Iris pigment epithelial cell (primary cell): Measurements from ENCODE around the gene GOLGA8B.
"Not testable (repeated sequence)": the region's sequence is repeated elsewhere in the genome, so short reads cannot be mapped to it uniquely, and the experiment has no call there.

Experiments
- DNase-seq: peaks from one replicate; pipeline ENCODE4 v3.0.0-alpha.2; 2011; ENCODE audit warnings: low read depth

The GOLGA8B gene

DNA sequence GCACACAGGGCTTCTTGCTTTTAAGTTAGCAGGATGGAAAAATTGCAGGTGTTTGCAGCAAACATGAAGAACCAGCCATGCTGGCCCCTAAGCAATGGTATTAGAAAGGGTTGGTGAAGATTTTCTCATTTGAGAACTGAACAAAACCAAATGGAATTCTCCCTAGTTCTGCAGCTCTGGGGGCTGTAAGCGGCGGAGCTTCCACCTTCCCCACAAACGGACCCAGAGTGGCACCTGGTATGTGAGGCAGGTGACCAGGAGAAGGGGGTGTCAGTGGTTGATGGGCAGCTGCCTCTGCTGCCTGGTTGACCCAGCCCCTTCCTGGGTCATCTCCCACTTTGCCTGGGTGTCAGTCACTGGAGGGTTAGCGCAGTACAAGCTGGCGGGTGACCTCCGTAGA is 22.6 kb downstream of the GOLGA8B start:
- DNase-seq = not testable (repeated sequence)

DNA sequence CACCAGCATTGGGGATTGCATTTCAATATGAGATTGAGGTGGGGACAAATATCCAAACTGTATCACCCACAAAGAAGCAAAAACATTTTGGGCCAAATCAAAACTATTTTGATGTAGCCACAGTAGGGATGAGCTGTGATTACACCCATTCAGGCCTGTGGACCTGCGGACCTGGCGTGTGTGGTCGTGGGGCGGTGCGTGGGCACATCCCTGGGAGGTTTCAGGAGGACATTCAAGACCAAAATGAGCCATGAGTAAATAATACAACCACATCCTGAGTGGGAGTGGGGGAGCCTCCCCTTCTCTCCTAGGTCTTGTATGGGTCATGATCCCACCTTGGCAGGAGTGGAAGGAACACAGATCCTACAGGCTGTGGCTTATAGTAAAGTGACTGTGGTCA is 23.7 kb downstream of the GOLGA8B start:
- not testable (repeated sequence) for DNase-seq

DNA sequence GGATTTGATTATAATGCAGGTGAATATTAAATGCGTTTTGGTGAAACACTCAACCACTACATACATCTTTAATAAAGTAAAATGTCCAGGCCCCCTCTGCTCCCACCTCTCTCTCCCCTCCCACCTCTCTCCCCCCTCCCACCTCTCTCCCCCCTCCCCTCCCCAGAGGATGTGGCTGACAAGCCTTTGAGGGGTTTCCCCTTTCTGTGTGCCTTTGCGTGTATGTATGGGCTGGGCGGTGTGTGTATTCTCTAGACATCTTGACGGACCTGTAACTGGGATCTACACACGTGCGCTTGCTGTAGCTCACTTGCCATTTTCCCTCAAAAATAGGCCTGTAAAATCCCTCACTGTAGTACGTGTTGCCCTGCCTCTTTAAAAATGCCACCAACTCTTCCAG is 28.3 kb downstream of the GOLGA8B start:
- DNase-seq = not testable (repeated sequence)

DNA sequence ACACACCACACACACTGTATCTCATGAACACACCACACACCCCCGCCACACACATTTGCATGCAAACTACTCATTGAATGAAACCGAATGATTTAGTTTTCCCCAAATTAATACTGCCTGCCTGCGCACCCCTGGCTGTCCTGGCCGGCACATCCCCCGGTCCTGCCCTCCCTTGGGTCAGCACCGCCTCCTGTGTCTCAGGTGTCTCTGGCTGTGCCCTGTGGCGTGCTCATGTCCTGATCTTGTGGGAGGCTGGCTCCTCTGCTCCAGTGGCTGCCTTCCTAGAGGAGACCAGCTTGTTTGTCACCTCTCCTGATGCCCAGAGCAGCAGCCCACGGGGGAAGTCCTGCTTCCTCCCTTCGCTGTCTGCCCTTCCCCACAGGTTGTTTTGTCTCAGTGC is 28.7 kb downstream of the GOLGA8B start:
- not testable (repeated sequence) for DNase-seq

DNA sequence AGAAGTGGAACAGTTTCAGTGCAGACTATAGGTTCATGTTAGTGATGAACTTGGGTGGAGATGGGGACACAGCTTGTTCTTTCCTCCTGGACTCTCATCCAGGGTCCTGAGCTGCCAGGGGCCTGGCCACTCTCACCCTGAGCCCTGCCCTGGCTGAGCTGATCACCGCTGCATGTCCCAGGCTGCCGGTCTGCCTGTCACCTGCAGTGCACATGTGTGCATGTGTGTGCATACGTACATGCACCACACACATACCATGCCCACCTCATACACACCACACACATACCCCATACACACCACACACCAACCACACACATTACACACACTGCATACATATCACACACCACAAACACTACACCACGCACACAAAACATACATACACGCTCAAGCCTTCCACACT is 29.3 kb downstream of the GOLGA8B start:
- not testable (repeated sequence) for DNase-seq

DNA sequence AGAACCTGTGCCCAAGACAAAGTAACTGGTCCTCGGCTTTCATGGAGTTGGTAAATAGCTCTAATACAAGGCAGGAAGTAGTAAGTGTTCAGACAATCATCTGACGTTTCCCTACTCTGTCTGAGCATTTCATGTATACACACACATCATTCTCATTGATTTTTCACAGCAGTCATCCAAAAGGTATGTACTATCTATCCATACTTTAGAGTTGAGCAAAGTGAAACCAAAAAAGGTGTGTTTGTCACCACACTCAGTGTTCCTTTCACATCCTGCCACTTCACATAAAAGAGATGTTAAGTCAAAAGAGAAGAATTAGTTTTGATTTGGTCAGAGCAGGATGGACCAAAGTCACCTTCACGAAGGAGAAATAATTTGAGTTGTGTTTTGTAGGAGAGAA is 33.3 kb downstream of the GOLGA8B start:
- DNase-seq = not testable (repeated sequence)

DNA sequence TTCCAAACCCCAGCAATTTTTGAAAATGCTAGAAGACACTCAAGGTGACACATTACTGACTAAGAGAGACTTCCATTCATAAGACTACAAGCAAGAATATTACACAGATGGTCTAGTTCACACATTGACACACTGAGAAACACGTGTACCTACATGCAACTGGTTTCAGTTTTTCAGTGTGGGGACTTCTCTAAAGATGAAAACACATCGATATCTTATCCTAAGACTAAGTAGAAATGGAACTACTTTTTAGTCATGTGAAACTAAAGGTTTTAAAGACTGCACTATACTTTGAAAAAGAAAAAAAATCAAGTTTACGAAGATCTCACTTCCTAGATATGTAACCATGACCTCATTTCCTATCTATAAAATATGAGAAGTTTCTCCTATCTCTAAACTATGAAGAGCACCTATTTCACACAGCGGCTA is 34.1 kb downstream of the GOLGA8B start:
- not testable (repeated sequence) for DNase-seq

DNA sequence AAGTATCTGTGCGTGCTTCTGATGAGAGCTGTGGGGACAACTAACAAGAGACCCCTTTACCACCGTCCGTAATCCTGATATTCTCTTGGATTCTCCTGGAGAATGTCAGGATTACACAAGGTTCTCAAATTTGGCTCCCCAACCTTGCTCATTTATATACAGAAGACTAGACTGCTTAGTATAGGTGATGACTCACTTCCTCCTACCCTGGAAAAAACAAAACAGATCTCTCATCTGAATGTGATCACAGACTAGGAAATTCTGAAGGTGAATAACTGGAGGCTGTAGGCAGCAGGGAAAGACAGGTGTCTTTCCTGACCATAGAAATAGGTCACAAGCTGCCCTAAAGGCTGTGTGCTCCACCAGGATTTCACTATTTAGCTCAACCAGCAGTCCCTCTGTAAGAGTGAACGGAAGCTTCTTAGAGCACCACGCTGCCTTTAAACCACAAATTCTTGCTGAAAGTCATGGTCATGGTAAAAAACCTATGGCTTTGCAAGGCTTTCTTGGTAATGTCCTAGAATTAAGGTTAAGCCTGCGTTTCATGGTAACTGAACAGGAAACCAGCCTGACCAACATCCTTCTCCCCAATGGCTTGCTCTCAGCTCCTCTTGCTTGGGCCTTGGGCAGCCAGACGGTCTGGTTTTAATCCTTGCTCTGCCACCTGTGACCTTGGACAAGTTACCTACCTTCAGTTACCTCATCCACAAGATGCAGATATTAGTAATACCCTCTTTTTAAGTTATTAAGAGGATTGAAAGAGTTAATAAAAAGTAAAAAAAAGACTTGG is 39.4 kb downstream of the GOLGA8B start:
- not testable (repeated sequence) for DNase-seq

DNA sequence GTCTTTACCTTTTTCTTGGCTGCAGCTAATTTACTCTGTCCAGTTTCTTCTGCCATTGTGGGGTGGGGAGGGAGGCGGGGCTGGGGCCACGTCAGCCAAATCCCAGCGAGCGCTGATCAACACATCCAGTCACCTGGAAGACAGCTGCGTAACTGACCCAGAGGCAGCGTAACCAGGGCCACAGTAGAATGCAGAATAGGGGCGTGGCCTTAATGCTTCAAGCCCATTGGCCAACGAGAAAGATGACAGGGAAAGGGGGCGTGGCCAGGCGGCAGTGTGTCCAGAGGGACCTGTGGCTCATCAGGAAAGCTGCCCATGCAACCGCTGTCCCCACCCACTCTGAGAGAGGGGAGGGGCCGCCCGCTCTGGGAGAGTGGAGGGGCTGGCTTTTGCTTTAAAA is 47.6 kb downstream of the GOLGA8B start:
- not testable (repeated sequence) for DNase-seq
